Mucosa of gallbladder (tissue), 1 donor: ENCODE data around the gene LIF. TPM values are rescaled to one million over a fixed set of nuclear protein-coding genes. Genes with fewer than 3 reads are reported as not detected.

Experiments used
- DNase-seq: peaks from one replicate; pipeline ENCODE4 v3.0.0-alpha.2; 2020; ENCODE audit warnings: low spot score
- total RNA-seq: library from RNA; stranded (reverse); gene quantifications from one replicate; pipeline ENCODE4 v1.2.1, GENCODE V29; 2021
- donor health status: DM: no; HTN: no; CAD: no.

Gene LIF
- total RNA-seq, 1 donor from 2014 or later, result 17.8 TPM

- no peak for DNase-seq
Measured at GRCh38 chr22:30190574-30190973, 56.0 kb downstream of the LIF start.

Other genes starting within 250 kb of the LIF start
- gene HORMAD2, start 166.3 kb downstream of the LIF start, total RNA-seq, result not detected
- 4.7 TPM for gene OSM, start 20.1 kb upstream of the LIF start, total RNA-seq
- 19.1 TPM for gene CASTOR1, start 42.7 kb upstream of the LIF start, total RNA-seq
- gene TBC1D10A, start 80.2 kb upstream of the LIF start, total RNA-seq, result 48.4 TPM
- 179 TPM for gene SF3A1, start 110.1 kb upstream of the LIF start, total RNA-seq
- 6.5 TPM for gene CCDC157, start 110.2 kb upstream of the LIF start, total RNA-seq
- 31.2 TPM for gene RNF215, start 140.7 kb upstream of the LIF start, total RNA-seq
- gene SEC14L2, start 150.3 kb upstream of the LIF start, total RNA-seq, result 35.4 TPM
- gene MTFP1, start 179.0 kb upstream of the LIF start, total RNA-seq, result 20.0 TPM
- gene SEC14L3, start 225.3 kb upstream of the LIF start, total RNA-seq, result not detected